Testis (tissue), 3 donors: ENCODE measurements around the gene IQSEC3. TPM values are rescaled to one million over a fixed set of nuclear protein-coding genes. Genes with fewer than 3 reads are reported as not detected.

ENCODE experiments used
- DNase-seq: peaks from one replicate; pipeline ENCODE4 v3.0.0-alpha.2; 2019
- H3K27ac ChIP-seq, 2 donors: fragments of 200-600 bp; sonication (generic); one replicate each; pipeline ENCODE4 v1.5.1; 2019
- H3K27me3 ChIP-seq: fragments of 200-600 bp; sonication (generic); one replicate; pipeline ENCODE4 v1.5.1; 2019
- H3K36me3 ChIP-seq: fragments of 200-600 bp; sonication (generic); one replicate; pipeline ENCODE4 v1.5.1; 2017; ENCODE audit warnings: low read depth; ENCODE audit errors: missing control alignments
- H3K4me1 ChIP-seq: fragments of 200-600 bp; sonication (generic); one replicate; pipeline ENCODE4 v1.5.1; 2019
- H3K4me3 ChIP-seq, 2 donors: fragments of 200-600 bp; sonication (generic); one replicate each; pipeline ENCODE4 v1.5.1; 2017 to 2019
- H3K9me3 ChIP-seq: fragments of 200-600 bp; sonication (generic); one replicate; pipeline ENCODE4 v1.5.1; 2017
- CTCF ChIP-seq, 3 experiments: fragments of 450-650 bp in 2 of 3; fragments of 200-600 bp in 1 of 3; sonication (generic) in 1 of 3; IDR thresholded peaks; one replicate each; pipeline ENCODE4 v1.5.1; 2016 to 2019; ENCODE audit warnings: antibody characterized with exemption in 3 of 3, mild to moderate bottlenecking in 2 of 3, moderate library complexity in 1 of 3
- POLR2A ChIP-seq: fragments of 450-650 bp; IDR thresholded peaks from one replicate; pipeline ENCODE4 v1.6.1; 2017; ENCODE audit warnings: antibody characterized with exemption, mild to moderate bottlenecking, moderate library complexity
- WGBS, 2 donors: methylation state at CpG; one replicate each; pipeline ENCODE4 v1.1.5; 2018; 5-methylcytosine and 5-hydroxymethylcytosine counted together
- intact Hi-C: fragments of 100-400 bp; cut with DNase I; formaldehyde crosslinking; loops from one replicate; pipeline ENCODE4 v1.15.1; 2023; ENCODE audit warnings: low total_unique reads
- polyA plus RNA-seq: library from polyadenylated mRNA; stranded (reverse); fragments of 350-450 nt; fragmentation: Illumina TruSeq; extraction: RNeasy Lipid Tissue Mini Kit (QIAGEN cat#74804); gene quantifications from one replicate; pipeline ENCODE4 v1.2.3, GENCODE V29; 2014; ENCODE audit warnings: low read depth, low replicate concordance; ENCODE audit not compliant: insufficient read depth
- total RNA-seq, 2 donors: library from RNA; depleted of rRNA; stranded (reverse); fragments of >200 nt; gene quantifications; one replicate each; pipeline ENCODE4 v1.2.3, GENCODE V29; 2016

The IQSEC3 gene
- total and polyA plus RNA-seq, 3 donors from 2014 or later: 3.9 to 12.2 (median 4.5) TPM

- DNase-seq: no peak
- 90 to 95% methylated on average over 13 to 14 of the region's 14 CpGs for WGBS, 2 donors
Observed at GRCh38 chr12:226401-226800, 159.8 kb downstream of the IQSEC3 start.

DNA sequence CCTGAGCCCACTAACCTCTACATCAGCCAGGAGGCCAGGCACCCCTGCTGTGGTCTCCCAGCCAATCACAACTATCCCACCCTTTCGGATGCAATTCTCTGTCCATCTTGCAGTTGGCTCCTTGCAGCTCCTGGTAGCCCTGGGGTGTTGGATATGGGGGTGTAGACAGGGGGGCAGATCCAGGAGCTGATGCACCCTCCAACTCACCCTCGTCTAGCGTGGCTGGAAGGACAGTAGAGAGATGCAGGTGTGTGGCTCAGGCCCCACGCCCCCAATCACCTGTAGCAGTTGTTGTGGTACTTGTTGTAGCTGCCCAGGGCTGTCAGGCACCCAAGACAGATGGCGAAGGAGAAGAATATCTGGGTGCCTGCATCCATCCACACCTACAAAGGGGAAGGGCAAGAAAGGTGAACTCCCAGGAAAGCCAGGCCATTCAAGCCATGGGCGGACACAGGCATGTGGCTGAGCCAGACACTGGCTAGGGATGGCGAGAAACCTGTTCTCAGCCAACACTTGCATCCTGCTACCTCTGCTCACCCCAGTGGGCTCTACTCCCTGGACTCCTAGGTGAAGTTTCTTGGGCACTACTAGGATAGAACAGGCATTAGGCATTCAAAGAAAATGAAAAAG, 160.8 kb downstream of the IQSEC3 start:
- H3K4me1 ChIP-seq: no peaks in the 10 kb centered on the region
- no peak for DNase-seq
- TF ChIP-seq POLR2A (no peak), CTCF (IDR thresholded peaks at IDR 0.05) (no peak)
- 98% methylated on average over 6 to 7 of the region's 7 CpGs for WGBS, 2 donors
- no peaks in the 10 kb centered on the region for H3K9me3 ChIP-seq
- H3K4me3 ChIP-seq: no peak overlapping the region
- H3K27me3 ChIP-seq: no peaks in the 10 kb centered on the region
- no peak overlapping the region for H3K27ac ChIP-seq
- intact Hi-C loops: no loop called here
- H3K36me3 ChIP-seq: no peaks in the 10 kb centered on the region

More at GRCh38 chr12:226401-226800, 159.8 kb downstream of the IQSEC3 start:
- no peaks in the 10 kb centered on the region for H3K27me3 ChIP-seq
- no peak overlapping the region for H3K4me3 ChIP-seq
- H3K36me3 ChIP-seq: no peaks in the 10 kb centered on the region
- no peak overlapping the region for H3K27ac ChIP-seq
- TF ChIP-seq POLR2A (no peak), CTCF (IDR thresholded peaks at IDR 0.05) (no peak)
- no peaks in the 10 kb centered on the region for H3K9me3 ChIP-seq
- no peaks in the 10 kb centered on the region for H3K4me1 ChIP-seq
- intact Hi-C loops: no loop called here

Other genes with a start within 250 kb of the IQSEC3 start
- gene SLC6A12, start 147.4 kb downstream of the IQSEC3 start, total RNA-seq: 10 to 100 TPM in 1 of 2 donors, 1 to 10 TPM in 1; 3.8 to 12.5 TPM
- gene SLC6A12, start 147.4 kb downstream of the IQSEC3 start, polyA plus RNA-seq: 6.4 TPM
- gene SLC6A13, start 196.1 kb downstream of the IQSEC3 start, total RNA-seq: 10 to 100 TPM in 1 of 2 donors, 1 to 10 TPM in 1; 3.5 to 12.5 TPM
- 4.7 TPM for gene SLC6A13, start 196.1 kb downstream of the IQSEC3 start, polyA plus RNA-seq